Vagina (tissue), 2 donors: Measurements from ENCODE around the gene GRAPL. TPM values are rescaled to one million over a fixed set of nuclear protein-coding genes. Genes with fewer than 3 reads are reported as not detected.
"Not testable (repeated sequence)": the region's sequence is repeated elsewhere in the genome, so short reads cannot be mapped to it uniquely, and the experiment has no call there.

Experiments used
- DNase-seq, 2 donors: peaks; one replicate each; pipeline ENCODE4 v3.0.0-alpha.2; 2017; ENCODE audit errors: extremely low spot score in 2 of 2
- H3K27ac ChIP-seq: fragments of 200-600 bp; sonication (generic); one replicate; pipeline ENCODE4 v1.5.1; 2019
- H3K27me3 ChIP-seq: fragments of 200-600 bp; sonication (generic); one replicate; pipeline ENCODE4 v1.5.1; 2019
- H3K36me3 ChIP-seq, 2 donors: fragments of 200-600 bp; sonication (generic); one replicate each; pipeline ENCODE4 v1.5.1; 2017 to 2019
- H3K4me1 ChIP-seq: fragments of 200-600 bp; sonication (generic); one replicate; pipeline ENCODE4 v1.5.1; 2019
- H3K4me3 ChIP-seq, 2 donors: fragments of 200-600 bp; sonication (generic); 1 replicate in 1 of 2; 2 replicates in 1 of 2; pipeline ENCODE4 v1.5.1; 2016 to 2019
- H3K9me3 ChIP-seq: fragments of 200-600 bp; sonication (generic); one replicate; pipeline ENCODE4 v1.5.1; 2019
- intact Hi-C: fragments of 100-400 bp; cut with DNase I; formaldehyde crosslinking; loops from one replicate; pipeline ENCODE4 v1.15.1; 2023
- total RNA-seq: library from RNA; depleted of rRNA; stranded (reverse); fragments of >200 nt; gene quantifications from one replicate; pipeline ENCODE4 v1.2.3, GENCODE V29; 2016

Gene GRAPL
- total RNA-seq, 1 donor from 2014 or later = not detected

- DNase-seq, H3K4me3 ChIP-seq, H3K27ac ChIP-seq, H3K9me3 ChIP-seq, intact Hi-C loops, H3K36me3 ChIP-seq, H3K27me3 ChIP-seq, H3K4me1 ChIP-seq: not testable (repeated sequence)
These were observed 47.0 kb downstream of the GRAPL start for GRCh38 chr17:19174422-19174821.

GRCh38 chr17:19175410-19175809 lies 48.0 kb downstream of the GRAPL start:
- H3K4me3 ChIP-seq, H3K4me1 ChIP-seq, H3K27ac ChIP-seq, H3K27me3 ChIP-seq, intact Hi-C loops, H3K9me3 ChIP-seq, H3K36me3 ChIP-seq, DNase-seq: not testable (repeated sequence)

GRCh38 chr17:19181040-19181875 lies 53.9 kb downstream of the GRAPL start:
- H3K36me3 ChIP-seq, H3K27ac ChIP-seq: not testable (repeated sequence)

GRCh38 chr17:19187883-19188869 lies 60.8 kb downstream of the GRAPL start:
- H3K9me3 ChIP-seq, H3K4me1 ChIP-seq, intact Hi-C loops, H3K4me3 ChIP-seq, DNase-seq, H3K36me3 ChIP-seq, H3K27me3 ChIP-seq, H3K27ac ChIP-seq: not testable (repeated sequence)

More at GRCh38 chr17:19181040-19181875, 53.9 kb downstream of the GRAPL start:
- H3K9me3 ChIP-seq, H3K27me3 ChIP-seq, H3K4me3 ChIP-seq, intact Hi-C loops, DNase-seq, H3K4me1 ChIP-seq: not testable (repeated sequence)

GRCh38 chr17:19188870-19189708 lies 61.7 kb downstream of the GRAPL start:
- H3K9me3 ChIP-seq, H3K4me1 ChIP-seq, H3K27ac ChIP-seq, H3K27me3 ChIP-seq, intact Hi-C loops, H3K4me3 ChIP-seq, H3K36me3 ChIP-seq, DNase-seq: not testable (repeated sequence)

GRCh38 chr17:19189781-19190405 lies 62.5 kb downstream of the GRAPL start:
- H3K4me3 ChIP-seq, H3K4me1 ChIP-seq, H3K9me3 ChIP-seq, intact Hi-C loops, DNase-seq, H3K27me3 ChIP-seq, H3K36me3 ChIP-seq, H3K27ac ChIP-seq: not testable (repeated sequence)

GRCh38 chr17:19196382-19197204 lies 69.2 kb downstream of the GRAPL start:
- H3K4me3 ChIP-seq = peak overlapping the region; percentile 15 to 39
- H3K9me3 ChIP-seq, intact Hi-C loops, H3K27ac ChIP-seq, H3K36me3 ChIP-seq, DNase-seq, H3K27me3 ChIP-seq, H3K4me1 ChIP-seq: not testable (repeated sequence)

- H3K27ac ChIP-seq, intact Hi-C loops, H3K4me3 ChIP-seq, H3K4me1 ChIP-seq, H3K27me3 ChIP-seq, H3K36me3 ChIP-seq, DNase-seq, H3K9me3 ChIP-seq: not testable (repeated sequence)
These were observed 75.1 kb downstream of the GRAPL start for GRCh38 chr17:19202448-19202847.

- H3K4me1 ChIP-seq, H3K36me3 ChIP-seq, intact Hi-C loops, H3K4me3 ChIP-seq, DNase-seq, H3K27me3 ChIP-seq, H3K27ac ChIP-seq, H3K9me3 ChIP-seq: not testable (repeated sequence)
These were observed 76.0 kb downstream of the GRAPL start for GRCh38 chr17:19203429-19203828.
